ENCODE measurements around the gene PPM1L.

PPM1L gene

DNA sequence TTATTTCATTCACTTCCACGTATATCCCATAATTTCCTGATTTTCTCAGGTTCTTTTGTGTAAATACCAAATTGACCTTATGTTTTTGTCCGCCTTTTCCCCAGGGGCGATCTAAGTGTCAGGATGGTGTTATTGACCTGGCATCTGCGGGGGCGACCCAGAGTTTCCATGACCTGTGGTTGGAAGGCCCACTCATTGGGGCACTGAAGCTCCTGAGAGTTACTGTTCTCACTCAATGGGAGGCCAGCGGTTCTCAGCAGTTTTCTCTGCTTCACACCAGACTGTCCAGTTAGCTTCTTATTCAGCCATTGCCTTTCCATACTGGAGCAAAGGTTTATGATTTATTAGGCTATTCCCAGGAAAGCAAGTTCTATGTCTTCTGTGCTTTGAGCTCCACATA is 295.8 kb downstream of the PPM1L start:
- no peak for DNase-seq

DNA sequence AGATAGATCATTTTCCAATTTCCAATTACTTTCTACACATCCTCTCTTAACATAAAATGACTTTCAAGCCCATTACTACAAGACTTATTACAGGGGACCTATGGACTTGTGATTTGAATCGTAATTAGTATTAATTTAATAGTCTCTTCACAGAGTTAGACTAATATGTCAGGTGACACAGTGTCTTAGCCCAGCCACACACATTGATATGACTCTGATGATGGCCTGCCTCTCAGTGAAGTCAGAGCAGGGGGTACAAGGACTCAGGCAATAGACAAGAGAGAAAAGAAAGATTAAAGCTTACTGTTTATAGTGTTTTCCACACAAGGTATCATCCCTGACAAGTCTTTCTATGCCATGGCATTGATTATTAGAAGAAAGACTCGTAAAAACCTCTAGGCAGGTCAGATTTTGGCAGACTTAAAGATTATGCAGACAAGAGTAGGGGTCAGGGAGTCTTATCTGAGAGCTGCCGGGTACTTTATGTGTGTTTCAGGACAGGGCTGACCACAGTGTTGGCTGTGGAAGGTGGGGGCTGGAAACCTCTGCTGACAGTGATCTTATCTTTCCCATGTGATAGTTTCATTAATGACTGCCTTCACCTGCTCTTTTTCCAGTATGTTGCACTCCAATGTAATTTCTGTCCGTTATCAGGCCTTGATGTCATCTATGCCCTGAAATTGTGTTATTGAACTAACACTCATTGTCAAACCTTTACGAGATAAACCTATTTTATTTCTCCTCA is 299.0 kb downstream of the PPM1L start:
- DNase-seq: no peak

DNA sequence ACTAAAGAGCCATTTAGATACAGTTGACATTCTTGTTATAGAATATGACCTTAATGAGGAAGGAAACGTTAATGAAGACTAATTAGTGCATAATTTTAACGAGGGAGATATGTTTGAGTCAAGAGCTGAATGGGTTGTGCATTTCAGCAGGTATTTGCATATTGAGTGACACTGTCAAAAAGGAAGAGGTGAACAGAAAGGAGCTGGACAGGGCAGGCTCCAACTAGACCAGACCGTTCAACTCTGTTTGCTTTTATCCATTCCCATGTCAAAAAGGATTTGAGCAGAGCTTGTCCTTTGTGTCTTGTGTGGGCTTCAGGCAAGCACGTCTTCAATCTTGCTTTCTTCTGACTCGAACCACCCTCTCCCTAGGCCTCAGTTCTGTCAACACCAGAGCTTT is 308.4 kb downstream of the PPM1L start:
- no peak for DNase-seq

DNA sequence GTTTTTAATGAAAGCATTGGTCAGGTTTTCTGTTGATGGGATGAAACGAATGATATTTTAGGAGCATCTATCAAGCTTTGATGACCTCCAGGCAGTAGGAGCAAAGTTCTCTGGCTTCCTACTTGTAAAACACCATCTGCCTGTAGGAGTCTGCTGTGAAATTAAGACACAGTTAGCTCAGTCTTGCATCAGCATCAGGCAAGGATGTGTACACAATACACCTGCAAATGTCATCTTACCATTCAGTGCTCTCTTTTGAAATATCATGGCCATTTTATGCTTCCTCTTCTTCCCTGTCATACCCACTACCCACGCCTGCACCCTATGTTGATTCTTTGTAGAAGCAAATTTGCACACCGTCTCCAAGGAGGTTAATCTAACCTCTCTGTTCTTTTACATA is 310.9 kb downstream of the PPM1L start:
- DNase-seq: no peak

DNA sequence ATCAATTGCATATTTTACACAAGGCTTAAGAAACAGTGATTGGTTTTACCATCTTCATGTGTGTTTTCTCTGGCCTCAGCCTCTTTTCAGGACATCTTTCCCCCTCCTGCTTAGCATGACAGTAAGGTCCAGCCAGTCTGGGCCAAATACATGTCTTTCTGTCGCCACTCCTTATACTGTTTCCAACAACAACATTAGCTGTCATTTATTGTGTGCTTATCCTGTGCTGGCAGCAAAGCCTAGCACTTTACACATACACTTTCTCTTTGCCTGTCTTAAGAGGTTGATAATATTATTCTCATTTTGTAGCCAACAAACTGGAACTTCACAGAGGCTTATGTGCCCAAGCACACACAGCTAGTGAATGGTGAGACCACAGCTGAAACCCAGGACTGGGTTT is 311.3 kb downstream of the PPM1L start:
- DNase-seq: no peak

DNA sequence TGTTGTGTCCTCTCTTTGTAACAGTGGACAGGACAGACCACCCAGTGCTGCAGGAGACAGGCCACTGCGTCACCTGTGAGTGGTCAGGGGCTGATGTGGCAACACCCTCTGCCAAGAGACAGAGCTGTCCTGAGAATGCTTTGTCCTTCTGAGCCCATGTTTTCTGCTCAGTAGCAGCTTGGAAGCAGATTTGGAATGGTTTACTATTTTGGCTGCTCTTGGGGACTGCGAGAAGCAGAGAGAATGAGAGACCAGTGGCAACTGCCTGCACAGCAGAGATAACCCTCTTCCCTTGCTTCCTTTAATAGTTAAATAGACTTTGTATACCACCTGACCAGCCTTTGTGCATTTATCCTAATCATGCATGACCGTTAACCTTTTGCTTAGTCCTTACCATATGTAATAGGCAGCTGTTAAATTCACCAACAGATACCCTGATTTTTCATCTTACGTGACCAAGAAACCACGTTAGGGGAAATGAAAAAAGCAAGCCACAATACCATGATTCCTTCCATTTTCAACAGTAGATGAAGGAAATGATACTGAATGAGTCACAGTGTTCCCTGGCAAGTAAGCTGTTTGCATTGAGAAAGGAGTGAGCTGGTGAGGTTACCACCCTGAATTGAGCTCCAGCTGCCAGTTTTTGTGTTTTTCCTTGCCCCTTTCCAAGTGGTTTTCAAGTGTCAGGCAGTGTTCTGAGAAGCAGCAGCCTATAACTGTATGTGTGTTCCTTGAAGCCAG is 313.6 kb downstream of the PPM1L start:
- peak; percentile 74 for DNase-seq

DNA sequence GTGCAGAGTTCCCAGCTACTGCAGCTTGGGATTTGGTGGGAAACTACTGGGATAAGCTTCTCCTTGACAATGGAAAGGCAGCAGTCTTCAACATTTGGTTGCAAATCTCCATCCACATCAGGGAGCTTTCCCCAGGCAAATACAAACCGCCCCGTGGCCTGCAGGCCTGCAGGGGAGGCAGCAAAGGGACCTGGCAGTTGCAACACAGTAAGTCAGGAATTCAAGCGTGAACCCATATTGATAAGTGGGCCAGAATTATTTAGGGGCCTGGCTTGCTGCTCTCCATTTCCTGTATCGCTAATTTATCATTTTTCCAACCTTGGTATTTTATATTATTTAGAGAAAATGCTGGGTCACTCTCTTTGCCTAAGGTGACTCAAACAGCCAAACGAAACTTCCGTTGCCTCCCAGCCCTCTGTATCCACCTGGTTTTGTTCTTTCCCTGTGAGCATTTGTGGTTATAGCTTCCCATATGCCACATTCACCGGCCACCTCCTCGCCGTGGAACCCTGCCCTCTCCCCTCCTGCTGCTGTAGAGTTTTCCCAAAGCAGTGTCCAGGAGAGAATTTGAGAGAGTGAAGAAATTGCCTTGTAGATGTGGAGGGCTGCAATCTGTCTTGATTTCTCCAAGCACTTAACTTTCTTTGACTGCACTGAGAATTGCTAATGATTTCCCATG is 314.4 kb downstream of the PPM1L start:
- peak; percentile 74 for DNase-seq

DNA sequence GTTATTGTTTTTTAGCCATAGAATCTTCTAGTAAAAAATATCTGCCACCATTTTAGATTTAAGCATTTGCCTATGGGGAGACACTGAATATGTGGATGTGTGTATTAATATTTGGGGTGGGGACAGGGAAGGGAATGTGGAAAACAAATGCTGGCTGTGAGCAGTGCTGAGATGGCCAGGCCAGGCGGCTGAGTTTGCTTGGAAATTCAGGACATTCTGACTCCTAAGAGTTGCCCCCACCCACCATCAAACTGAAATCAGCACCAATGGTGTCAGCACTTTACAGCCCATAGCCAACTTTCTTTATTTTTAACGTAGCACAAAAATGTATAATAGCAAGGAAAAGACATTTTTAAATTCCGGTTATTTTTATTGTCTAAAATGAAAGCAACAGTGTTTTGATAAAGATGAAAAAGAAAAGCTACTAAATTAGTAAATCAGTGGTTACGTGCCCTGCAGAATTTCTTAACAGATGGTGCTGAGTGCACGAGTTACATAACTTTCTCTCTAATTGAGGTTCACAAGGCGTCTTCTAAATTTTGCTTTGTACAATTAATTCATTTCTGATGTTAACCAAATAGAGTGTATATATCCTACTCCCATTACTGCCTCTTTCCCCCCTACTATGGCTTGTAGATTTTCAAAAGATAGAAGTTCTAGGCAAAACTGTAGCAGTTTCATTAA is 315.1 kb downstream of the PPM1L start:
- DNase-seq: peak; percentile 68

DNA sequence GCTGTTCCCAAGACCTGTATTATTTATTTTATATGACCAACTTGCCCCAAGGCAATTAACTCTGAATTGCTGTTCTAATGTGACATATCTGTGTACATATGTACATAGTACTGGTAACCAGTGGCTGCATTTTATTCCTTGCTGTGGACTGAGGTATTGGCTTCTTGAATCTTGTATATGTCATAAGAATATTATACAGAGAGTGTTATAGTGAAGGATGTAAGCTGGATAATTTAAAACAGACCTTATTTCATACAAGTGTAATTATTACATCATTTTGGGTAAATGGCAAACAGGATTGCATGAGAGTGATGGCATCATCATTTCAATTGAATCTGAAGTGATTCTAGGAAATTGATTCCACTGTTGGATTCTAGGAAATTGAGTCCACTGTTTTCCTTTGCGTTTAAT is 316.2 kb downstream of the PPM1L start:
- DNase-seq: no peak

DNA sequence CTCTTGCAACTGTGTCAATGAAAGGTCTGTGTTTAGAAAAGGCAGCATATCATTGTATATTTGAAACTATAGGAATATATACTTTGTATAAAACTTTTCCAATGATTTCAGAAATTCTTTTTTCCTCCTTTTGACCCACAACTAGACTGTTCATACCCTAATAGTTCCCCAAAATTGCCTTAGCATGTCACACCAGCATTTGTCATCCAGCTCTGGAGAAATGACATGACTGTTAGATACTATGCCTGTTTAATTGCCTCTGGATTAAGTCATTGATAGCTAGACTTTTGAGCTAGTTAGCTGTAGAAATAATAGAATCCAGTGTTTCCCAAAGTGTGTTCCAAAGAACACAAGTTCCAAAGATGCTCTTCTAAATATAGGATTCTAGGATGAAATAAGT is 316.7 kb downstream of the PPM1L start:
- no peak for DNase-seq

DNA sequence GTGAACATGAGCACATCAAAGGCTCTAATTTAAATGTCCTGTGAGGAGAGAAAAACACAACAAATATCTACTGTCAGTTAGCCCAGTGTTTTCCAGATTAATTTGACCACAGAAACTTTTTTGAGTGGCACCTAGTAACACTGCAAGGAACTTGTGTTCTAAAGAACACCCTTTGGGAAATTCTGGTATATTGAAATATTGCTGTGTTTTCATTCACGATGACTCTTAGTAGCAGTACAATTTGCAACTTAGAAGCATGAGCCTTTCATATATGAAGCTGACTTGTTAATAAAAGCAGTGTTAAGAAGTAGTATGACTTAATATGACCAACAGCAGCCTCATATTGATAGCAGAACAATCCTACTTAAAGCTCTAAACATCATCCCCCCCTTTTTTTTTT is 317.1 kb downstream of the PPM1L start:
- no peak for DNase-seq

DNA sequence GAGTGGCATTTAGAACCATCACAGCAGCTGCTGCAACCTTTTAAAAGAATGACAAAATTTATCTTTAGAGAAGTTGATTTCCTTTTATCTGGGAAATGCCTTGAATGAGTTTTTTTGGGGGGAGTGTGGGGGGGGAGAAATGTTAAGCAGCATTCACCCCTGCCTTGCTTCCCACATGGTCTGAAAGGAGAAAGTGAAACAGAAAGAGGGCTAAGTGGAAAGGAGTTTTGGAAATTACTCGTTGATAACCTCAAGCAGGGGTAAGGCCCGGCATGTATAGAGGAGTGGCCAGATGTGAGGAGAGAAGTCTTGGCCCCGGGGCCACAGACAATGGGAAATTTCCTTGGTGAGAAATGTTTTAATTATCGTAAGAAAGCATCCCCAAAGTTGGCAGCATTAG is 325.6 kb downstream of the PPM1L start:
- no peak for DNase-seq

DNA sequence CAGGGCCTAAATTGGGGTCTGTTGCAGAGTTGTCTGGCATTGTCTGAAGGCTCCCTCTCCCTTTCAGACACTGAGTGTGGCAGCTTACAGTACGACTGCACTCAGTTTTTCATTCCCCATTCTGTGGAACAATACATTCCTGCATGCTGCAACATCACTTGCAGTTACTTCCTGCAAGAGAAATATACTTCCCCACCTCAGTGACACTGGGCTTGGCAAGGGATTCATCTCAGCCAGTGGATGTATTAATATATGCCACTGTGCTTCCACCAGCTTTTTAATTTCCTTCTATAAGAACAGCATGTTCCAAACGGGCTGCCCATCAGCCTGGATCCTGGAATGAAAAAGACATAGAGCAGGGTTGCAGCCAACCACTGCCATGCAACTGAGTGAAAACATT is 326.0 kb downstream of the PPM1L start:
- DNase-seq: no peak

DNA sequence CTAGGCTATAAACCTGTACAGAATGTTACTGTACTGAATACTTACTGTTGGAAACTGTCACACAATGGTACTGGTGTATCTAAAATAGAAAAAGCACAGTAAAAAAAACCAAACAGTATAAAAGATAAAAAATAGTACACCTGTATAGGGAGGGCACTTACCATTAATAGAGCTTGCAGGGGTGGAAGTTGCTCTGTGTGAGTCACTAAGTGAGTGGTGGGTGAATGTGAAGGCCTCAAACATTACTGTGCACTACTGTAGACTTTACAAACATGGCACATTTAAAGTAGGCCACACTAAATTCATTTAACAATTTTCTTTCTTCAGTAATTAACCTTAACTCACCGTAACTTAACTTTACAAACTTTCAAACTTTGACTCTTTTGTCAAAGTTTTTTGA is 327.1 kb downstream of the PPM1L start:
- DNase-seq: no peak

DNA sequence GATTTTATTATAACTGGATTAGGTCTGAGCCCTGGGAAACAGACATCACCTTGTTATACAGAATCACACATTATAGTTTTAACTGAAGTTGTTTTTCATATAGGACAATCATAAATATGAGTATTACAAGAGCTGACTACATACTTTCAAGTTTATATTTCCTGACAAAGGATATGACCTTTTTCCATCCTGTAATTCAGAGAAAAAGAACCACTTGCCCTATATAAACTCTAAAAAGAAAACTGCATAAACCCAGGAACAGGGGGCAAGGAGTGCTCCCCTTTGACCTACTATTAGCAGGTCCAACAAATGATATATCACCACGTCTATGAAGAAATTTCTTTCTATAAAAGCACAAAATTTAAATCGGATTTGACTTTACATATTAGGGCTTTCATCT is 328.2 kb downstream of the PPM1L start:
- DNase-seq: no peak

DNA sequence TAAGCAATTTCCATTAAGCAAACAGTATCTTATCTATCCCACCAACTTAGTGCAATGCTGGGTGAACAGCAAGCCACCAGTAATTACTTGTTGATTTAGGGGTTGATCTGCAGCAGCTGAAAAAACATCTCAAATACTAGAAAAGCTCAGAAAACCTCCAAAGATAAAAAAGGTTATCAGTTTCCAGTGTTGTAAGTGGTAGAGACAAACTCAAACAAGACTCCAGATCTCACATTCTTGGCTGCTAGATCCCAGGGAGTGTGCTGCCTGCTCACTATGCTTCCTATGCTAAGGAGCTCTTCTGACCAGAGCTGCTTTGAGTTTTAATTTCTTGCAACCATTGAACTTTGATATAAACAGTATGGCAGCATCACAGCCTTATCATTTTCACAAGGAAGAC is 337.9 kb downstream of the PPM1L start:
- DNase-seq: no peak

DNA sequence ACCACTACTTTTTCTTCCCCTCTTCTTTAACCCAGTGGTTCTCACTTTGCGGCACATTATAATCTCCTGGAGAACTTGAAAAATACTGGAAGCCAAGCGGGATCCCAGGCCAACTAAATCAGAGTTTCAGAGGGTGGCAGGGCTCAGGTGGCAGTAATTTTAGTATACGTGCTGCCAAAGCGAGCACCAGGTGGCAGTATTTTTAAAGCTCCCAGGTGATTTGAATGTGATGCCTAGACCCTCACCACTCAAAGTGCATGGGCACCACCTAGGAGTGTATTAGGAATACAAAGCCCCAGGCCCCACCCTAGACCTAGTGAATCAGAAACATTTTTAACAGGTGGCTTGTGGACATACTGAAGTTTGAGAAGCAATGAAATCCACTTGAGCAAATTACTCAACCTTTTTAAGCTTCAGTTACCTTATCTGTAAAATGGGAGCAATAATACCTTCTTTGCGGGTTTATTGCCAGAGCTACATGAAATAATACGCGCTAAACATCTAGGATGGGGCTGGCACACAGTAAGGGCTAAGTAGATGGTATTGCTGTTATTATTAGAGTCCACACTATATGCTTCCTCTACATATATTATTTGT is 340.8 kb downstream of the PPM1L start:
- DNase-seq: no peak

DNA sequence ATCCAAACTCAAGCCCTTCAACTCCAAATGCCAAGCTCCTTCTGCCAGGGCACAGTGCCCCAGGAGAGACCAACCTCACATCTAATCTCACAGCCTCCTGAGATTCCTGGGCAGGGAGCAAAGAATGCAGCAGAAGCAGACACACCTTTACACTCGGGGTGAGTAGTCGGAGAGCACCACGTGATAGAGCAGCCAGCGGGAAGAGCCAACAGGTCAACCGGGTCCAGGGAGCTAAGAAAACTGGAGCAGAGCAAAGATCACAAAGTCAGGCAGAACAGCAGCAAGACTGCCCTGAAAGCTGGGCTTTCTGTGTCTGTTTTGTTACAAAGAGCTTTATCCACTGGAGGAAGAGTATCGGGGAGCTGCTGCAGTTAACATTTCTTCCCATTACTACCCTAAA is 345.0 kb downstream of the PPM1L start:
- DNase-seq: no peak

DNA sequence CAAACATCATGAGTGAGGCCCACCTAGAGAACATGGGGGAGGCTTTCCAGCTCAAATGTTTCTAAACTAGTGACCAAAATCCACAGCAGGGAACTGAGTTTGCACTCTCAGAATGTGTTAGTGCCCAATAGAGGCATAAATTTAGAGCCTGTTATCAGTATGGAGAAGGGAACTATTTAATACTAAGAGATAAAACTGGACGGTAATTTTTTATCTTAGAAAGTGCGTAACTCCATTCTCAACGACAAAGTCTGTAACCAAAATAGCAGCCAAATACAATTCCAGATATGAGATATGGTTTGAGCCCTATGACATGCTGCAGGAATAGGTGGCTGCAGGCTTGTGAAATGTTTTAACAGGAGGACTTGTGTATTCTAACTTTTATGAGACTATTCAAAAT is 345.6 kb downstream of the PPM1L start:
- DNase-seq: no peak

DNA sequence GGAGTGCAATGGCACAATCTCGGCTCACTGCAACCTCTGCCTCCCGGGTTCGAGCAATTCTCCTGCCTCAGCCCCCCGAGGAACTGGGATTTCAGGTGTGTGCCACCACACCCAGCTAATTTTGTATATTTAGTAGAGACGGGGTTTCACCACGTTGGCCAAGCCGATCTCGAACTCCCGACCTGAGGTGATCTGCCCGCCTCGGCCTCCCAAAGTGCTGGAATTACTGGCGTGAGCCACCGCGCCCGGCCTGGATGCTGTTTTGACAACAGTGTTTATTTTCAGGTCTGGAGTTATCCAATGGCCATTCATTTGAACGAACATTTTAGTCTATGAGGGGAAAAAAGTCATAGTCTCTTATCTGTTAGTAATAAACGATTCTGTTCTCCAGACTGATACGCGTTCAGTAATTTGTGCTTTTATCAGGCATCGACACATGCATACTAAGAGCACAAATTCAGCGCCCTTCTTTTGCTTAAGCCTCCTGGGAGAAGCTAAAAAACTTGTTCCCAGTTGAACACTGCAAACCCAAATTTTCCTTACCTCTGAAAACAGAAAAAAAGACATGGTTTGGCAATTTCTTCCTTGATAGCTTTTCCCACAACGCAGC is 347.9 kb downstream of the PPM1L start:
- no peak for DNase-seq

DNA sequence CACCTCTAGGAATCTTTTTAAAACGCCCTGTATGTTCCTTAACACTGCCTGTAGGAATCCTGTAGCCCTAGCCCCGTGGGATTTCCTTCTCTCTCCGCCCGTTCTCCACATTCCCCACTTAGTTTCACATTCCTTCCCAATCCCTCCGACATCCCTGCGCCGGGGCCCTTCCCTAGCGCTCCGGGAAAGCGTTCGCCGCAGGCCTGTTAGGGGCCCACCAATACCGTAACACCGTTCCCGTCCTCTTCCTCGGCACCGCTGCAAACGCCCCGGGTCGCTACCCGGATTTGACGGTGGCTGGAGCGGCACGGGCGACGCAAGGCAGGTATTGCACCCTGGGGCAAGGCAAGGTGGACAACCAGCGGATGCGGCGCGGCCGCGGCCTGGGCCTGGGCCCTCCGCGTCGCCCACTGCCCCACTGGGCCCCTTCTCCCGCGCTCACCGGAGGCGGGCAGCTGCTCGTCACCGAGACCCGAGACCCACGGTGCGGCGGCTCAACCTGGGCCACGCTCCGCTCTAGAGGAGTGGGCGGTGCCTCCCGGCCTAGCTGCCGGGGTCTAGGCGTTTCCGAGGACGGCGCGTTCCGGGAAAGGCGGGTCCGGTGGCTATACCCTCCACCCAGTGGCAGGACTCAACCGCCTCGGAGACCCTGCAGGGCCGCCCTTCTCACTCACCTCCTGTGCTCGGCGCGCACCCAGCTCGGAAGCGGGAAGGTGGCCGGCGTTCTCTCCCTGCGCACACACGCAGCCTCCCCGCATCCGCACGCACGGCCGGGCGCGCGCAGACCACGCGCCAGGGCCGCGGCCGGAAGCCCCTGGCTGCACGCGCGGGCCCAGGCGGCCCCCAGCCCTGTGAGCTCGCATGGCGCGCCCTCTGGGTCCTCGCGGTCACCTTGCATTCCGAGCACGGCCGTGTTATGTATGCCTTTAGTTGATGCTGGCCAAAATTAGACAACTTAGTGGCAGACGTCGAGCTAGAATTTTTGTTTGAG is 348.8 kb downstream of the PPM1L start, which contains the start of gene B3GALNT1:
Gene B3GALNT1 (minus strand): TSS at position 789 of the 991 bp plus-strand sequence. CDS start 18,595 bp downstream, outside the sequence.
- peak; percentile 41 for DNase-seq

All from DMS 273 treated with DMSO at 0.1 percent for 48 hours (cell line).